HG03196 (cell line): ENCODE data around the gene PRPF40A.
"Not testable (repeated sequence)": the region's sequence is repeated elsewhere in the genome, so short reads cannot be mapped to it uniquely, and the experiment has no call there.

ENCODE experiments used
- ATAC-seq: cut with Tn5 transposase; IDR thresholded peaks from one replicate; pipeline ENCODE4 v1.9.1; 2021; ENCODE audit not compliant: unreplicated experiment

Gene PRPF40A

GRCh38 chr2:152717228-152718075, at the start of gene PRPF40A:
PRPF40A (minus strand) TSS chr2:152717461; CDS start chr2:152717439, 22 bp downstream.
- peak; percentile 75 for ATAC-seq

GRCh38 chr2:152766928-152767327, 49.7 kb upstream of the PRPF40A start:
- ATAC-seq, result no peak

- ATAC-seq, result no peak
Observed at GRCh38 chr2:152763651-152764050, 46.4 kb upstream of the PRPF40A start.

GRCh38 chr2:152763208-152763607, 45.9 kb upstream of the PRPF40A start:
- not testable (repeated sequence) for ATAC-seq

- no peak for ATAC-seq
Observed at GRCh38 chr2:152762202-152762601, 44.9 kb upstream of the PRPF40A start.

- ATAC-seq, result no peak
Observed at GRCh38 chr2:152761214-152761613, 44.0 kb upstream of the PRPF40A start.

GRCh38 chr2:152759290-152760072, 42.2 kb upstream of the PRPF40A start:
- no peak for ATAC-seq

GRCh38 chr2:152755029-152755428, 37.8 kb upstream of the PRPF40A start:
- no peak for ATAC-seq

GRCh38 chr2:152747751-152748150, 30.5 kb upstream of the PRPF40A start:
- ATAC-seq, result not testable (repeated sequence)

- ATAC-seq, result peak; percentile 54
Observed at GRCh38 chr2:152743002-152743401, 25.7 kb upstream of the PRPF40A start.

GRCh38 chr2:152740743-152741328, 23.6 kb upstream of the PRPF40A start:
- peak; percentile 79 for ATAC-seq

- ATAC-seq, result not testable (repeated sequence)
Observed at GRCh38 chr2:152739705-152740104, 22.4 kb upstream of the PRPF40A start.

GRCh38 chr2:152738438-152738837, 21.2 kb upstream of the PRPF40A start:
- ATAC-seq, result no peak

GRCh38 chr2:152737509-152737908, 20.2 kb upstream of the PRPF40A start:
- ATAC-seq, result not testable (repeated sequence)

GRCh38 chr2:152730591-152731333, 13.5 kb upstream of the PRPF40A start:
- peak; percentile 94 for ATAC-seq

- ATAC-seq, result no peak
Observed at GRCh38 chr2:152729844-152730243, 12.6 kb upstream of the PRPF40A start.

GRCh38 chr2:152723918-152724317, 6.7 kb upstream of the PRPF40A start:
- no peak for ATAC-seq

- not testable (repeated sequence) for ATAC-seq
Observed at GRCh38 chr2:152722639-152723038, 5.4 kb upstream of the PRPF40A start.

- no peak for ATAC-seq
Observed at GRCh38 chr2:152720794-152721193, 3.5 kb upstream of the PRPF40A start.

GRCh38 chr2:152718909-152719645, 1.8 kb upstream of the PRPF40A start:
- ATAC-seq, result peak; percentile 34
